HG02798 (cell line): ENCODE results near the gene FBXL22.

Experiments used
- ATAC-seq: cut with Tn5 transposase; IDR thresholded peaks from one replicate; pipeline ENCODE4 v1.9.1; 2021; ENCODE audit warnings: mild to moderate bottlenecking; ENCODE audit not compliant: unreplicated experiment, poor library complexity

FBXL22 gene

GRCh38 chr15:63597038-63597790, at the start of gene FBXL22:
FBXL22 (plus strand) TSS chr15:63597387; CDS start chr15:63597393, 6 bp downstream.
- ATAC-seq = no peak

GRCh38 chr15:63551400-63551799, 45.8 kb upstream of the FBXL22 start:
- ATAC-seq = no peak

- ATAC-seq = no peak
Measured at GRCh38 chr15:63553388-63553791, 43.8 kb upstream of the FBXL22 start.

GRCh38 chr15:63554337-63554927, 42.8 kb upstream of the FBXL22 start:
- no peak for ATAC-seq

- ATAC-seq = no peak
Measured at GRCh38 chr15:63555507-63555906, 41.7 kb upstream of the FBXL22 start.

GRCh38 chr15:63556246-63556645, 40.9 kb upstream of the FBXL22 start:
- no peak for ATAC-seq

- ATAC-seq = no peak
Measured at GRCh38 chr15:63556736-63557135, 40.5 kb upstream of the FBXL22 start.

- no peak for ATAC-seq
Measured at GRCh38 chr15:63559753-63560152, 37.4 kb upstream of the FBXL22 start.

GRCh38 chr15:63560741-63561448, 36.3 kb upstream of the FBXL22 start:
- no peak for ATAC-seq

- no peak for ATAC-seq
Measured at GRCh38 chr15:63564093-63564492, 33.1 kb upstream of the FBXL22 start.

- ATAC-seq = no peak
Measured at GRCh38 chr15:63565536-63566186, 31.5 kb upstream of the FBXL22 start.

- ATAC-seq = no peak
Measured at GRCh38 chr15:63572749-63573464, 24.3 kb upstream of the FBXL22 start.

- ATAC-seq = no peak
Measured at GRCh38 chr15:63573533-63573932, 23.7 kb upstream of the FBXL22 start.

- ATAC-seq = no peak
Measured at GRCh38 chr15:63575312-63575711, 21.9 kb upstream of the FBXL22 start.

GRCh38 chr15:63576441-63576840, 20.7 kb upstream of the FBXL22 start:
- no peak for ATAC-seq

GRCh38 chr15:63582179-63582578, 15.0 kb upstream of the FBXL22 start:
- no peak for ATAC-seq

- no peak for ATAC-seq
Measured at GRCh38 chr15:63582718-63583426, 14.3 kb upstream of the FBXL22 start.

GRCh38 chr15:63586790-63587189, 10.4 kb upstream of the FBXL22 start:
- ATAC-seq = no peak

GRCh38 chr15:63587527-63587926, 9.7 kb upstream of the FBXL22 start:
- ATAC-seq = no peak

- ATAC-seq = no peak
Measured at GRCh38 chr15:63588826-63589225, 8.4 kb upstream of the FBXL22 start.
